ENCODE results near the gene GHR.

DNA sequence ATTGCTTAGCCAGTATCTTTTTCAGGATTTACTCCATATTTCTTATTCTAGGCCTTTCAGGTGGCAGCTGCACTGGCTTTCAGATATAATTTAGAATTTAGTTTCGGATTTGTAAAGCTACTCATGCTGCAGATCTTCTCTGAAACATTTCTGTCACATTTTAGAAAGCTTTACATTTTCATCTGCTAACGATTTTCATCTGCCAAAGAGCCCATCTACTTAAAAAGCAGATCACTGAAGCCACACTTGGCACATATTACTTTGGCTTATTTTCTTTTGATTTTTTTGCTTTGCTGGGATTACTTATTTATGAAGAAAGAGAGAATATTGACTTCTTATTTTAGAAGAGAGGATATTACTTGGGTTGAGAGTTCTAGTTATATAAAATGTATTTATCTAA is 98.2 kb downstream of the GHR start:
- no peak for TF ChIP-seq POLR2A (IDR thresholded peaks at IDR 0.05)
- TF ChIP-seq, protein P1, sequence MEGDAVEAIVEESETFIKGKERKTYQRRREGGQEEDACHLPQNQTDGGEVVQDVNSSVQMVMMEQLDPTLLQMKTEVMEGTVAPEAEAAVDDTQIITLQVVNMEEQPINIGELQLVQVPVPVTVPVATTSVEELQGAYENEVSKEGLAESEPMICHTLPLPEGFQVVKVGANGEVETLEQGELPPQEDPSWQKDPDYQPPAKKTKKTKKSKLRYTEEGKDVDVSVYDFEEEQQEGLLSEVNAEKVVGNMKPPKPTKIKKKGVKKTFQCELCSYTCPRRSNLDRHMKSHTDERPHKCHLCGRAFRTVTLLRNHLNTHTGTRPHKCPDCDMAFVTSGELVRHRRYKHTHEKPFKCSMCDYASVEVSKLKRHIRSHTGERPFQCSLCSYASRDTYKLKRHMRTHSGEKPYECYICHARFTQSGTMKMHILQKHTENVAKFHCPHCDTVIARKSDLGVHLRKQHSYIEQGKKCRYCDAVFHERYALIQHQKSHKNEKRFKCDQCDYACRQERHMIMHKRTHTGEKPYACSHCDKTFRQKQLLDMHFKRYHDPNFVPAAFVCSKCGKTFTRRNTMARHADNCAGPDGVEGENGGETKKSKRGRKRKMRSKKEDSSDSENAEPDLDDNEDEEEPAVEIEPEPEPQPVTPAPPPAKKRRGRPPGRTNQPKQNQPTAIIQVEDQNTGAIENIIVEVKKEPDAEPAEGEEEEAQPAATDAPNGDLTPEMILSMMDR (IDR thresholded peaks at IDR 0.05): no peak
